Right lobe of liver (tissue), 6 donors: ENCODE measurements around the gene UTS2R. TPM values are rescaled to one million over a fixed set of nuclear protein-coding genes. Genes with fewer than 3 reads are reported as not detected.

ENCODE experiments used
- ATAC-seq, 4 donors: fragments of 200-7000 bp; cut with Tn5 transposase; one replicate each; pipeline ENCODE4 v1.9.1; 2020; ENCODE audit warnings: mild to moderate bottlenecking in 4 of 4, moderate library complexity in 4 of 4
- DNase-seq, 3 donors: peaks; one replicate each; pipeline ENCODE4 v3.0.0-alpha.2; 2020
- H3K27ac ChIP-seq, 3 donors: fragments of 200-600 bp; one replicate each; pipeline ENCODE4 v1.8.0; 2022
- H3K27me3 ChIP-seq, 2 donors: fragments of 200-600 bp; one replicate each; pipeline ENCODE4 v1.8.0; 2022
- H3K36me3 ChIP-seq, 4 donors: fragments of 200-600 bp; sonication (generic) in 1 of 4; one replicate each; pipeline versions ENCODE4 v1.5.1 to v1.8.0; 2017 to 2022; ENCODE audit warnings: control low read depth in 1 of 4
- H3K4me1 ChIP-seq, 4 donors: fragments of 200-600 bp; sonication (generic) in 1 of 4; one replicate each; pipeline versions ENCODE4 v1.5.1 to v1.8.0; 2017 to 2022; ENCODE audit warnings: control low read depth in 1 of 4
- H3K4me3 ChIP-seq, 3 donors: fragments of 200-600 bp; one replicate each; pipeline ENCODE4 v1.8.0; 2022
- H3K9me3 ChIP-seq, 4 donors: fragments of 200-600 bp; sonication (generic) in 1 of 4; one replicate each; pipeline versions ENCODE4 v1.5.1 to v1.8.0; 2017 to 2022; ENCODE audit warnings: control low read depth in 1 of 4
- POLR2A ChIP-seq: fragments of 450-650 bp; IDR thresholded peaks from one replicate; pipeline ENCODE4 v1.6.1; 2017; ENCODE audit warnings: antibody characterized with exemption, mild to moderate bottlenecking
- WGBS: methylation state at CpG from one replicate; pipeline ENCODE4 v1.1.6; 2018; ENCODE audit warnings: low coverage, low lambda C conversion rate; ENCODE audit not compliant: insufficient coverage; ENCODE audit errors: missing lambda C conversion rate; 5-methylcytosine and 5-hydroxymethylcytosine counted together
- intact Hi-C, 2 donors: fragments of 100-400 bp; cut with DNase I; formaldehyde crosslinking; loops; one replicate each; pipeline versions ENCODE4 v1.11.2 to v1.14.1; 2022
- total RNA-seq, 6 experiments: library from RNA; depleted of rRNA in 2 of 6; stranded (reverse); fragments of >200 nt in 2 of 6; fragmentation: NEBNext Ultra II Directional in 3 of 6; extraction: Animal tissue kit (Norgen Biotek cat#: 25700) in 3 of 6; gene quantifications; one replicate each; pipeline versions ENCODE4 v1.1.0 to v1.2.4, GENCODE V29; 2016 to 2023
- TF ChIP-seq, protein P1 (sequence below), 4 donors: fragments of 200-600 bp in 3 of 4; fragments of 450-650 bp in 1 of 4; IDR thresholded peaks; one replicate each; pipeline versions ENCODE4 v1.5.1 to v1.8.0; 2016 to 2022; ENCODE audit warnings: antibody characterized with exemption in 4 of 4, mild to moderate bottlenecking in 2 of 4
- donor health status: DM: no; HTN: yes; CAD: no.
- donor health status: DM: no; HTN: no; CAD: no.
- donor health status: DM: no; HTN: no; CAD: no.
- donor health status: DM: no; HTN: yes; CAD: no.
- donor health status: DM: no; HTN: yes; CAD: no.

UTS2R gene
- total RNA-seq, 6 experiments from 2014 or later: not detected

DNA sequence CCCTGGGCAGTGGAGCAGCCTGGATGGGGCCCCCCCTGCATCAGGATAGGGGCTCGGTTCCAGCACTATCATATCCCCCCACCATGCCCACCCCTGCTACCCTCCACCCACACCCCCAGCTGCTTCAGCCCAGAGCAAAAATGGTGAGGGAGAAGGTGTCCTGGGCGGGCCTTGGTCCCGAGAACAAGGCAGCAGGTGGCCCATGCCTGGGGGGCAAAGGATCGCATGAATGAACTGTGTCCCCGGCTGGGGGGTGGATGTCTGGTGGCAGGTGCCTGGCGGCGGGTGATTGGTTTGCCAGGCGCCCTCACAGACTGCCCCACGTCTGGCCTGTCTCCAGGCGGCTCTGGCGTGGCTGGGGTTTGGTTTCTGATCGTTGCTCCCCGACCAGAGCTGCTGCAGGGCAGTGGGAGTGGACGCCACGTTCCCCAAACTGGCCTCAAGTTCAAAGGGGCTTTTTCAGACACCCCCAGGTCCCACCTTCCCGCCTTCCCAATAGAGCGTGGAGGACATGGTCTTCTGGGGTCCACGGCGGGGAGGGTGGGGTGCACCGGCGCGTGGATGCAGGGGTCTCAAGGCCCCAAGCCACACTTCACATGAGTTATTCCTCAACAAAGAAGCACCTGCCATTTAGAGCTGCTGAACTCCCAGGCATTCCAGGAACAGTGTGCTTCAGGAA is 12.6 kb downstream of the UTS2R start:
- DNase-seq (peak in 1 of 3 donors; percentile 44), ATAC-seq (peak in 1 of 4 donors; percentile 3)
- intact Hi-C loops: no loop called here
- no peaks in the 10 kb centered on the region for H3K27me3 ChIP-seq
- H3K4me1 ChIP-seq: peaks cover 0 to 19% (median 6%) of the 10 kb centered on the region in 4 donors
- WGBS: 26% methylated on average over 3 of the region's 22 CpGs
- no peaks in the 10 kb centered on the region for H3K9me3 ChIP-seq
- H3K4me3 ChIP-seq: no peak overlapping the region
- H3K27ac ChIP-seq: peak overlapping the region in 2 of 3 donors; percentile 16 to 66
- H3K36me3 ChIP-seq: no peaks in the 10 kb centered on the region
- TF ChIP-seq, protein P1, sequence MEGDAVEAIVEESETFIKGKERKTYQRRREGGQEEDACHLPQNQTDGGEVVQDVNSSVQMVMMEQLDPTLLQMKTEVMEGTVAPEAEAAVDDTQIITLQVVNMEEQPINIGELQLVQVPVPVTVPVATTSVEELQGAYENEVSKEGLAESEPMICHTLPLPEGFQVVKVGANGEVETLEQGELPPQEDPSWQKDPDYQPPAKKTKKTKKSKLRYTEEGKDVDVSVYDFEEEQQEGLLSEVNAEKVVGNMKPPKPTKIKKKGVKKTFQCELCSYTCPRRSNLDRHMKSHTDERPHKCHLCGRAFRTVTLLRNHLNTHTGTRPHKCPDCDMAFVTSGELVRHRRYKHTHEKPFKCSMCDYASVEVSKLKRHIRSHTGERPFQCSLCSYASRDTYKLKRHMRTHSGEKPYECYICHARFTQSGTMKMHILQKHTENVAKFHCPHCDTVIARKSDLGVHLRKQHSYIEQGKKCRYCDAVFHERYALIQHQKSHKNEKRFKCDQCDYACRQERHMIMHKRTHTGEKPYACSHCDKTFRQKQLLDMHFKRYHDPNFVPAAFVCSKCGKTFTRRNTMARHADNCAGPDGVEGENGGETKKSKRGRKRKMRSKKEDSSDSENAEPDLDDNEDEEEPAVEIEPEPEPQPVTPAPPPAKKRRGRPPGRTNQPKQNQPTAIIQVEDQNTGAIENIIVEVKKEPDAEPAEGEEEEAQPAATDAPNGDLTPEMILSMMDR (IDR thresholded peaks at IDR 0.05): no peak
- no peak for TF ChIP-seq POLR2A

DNA sequence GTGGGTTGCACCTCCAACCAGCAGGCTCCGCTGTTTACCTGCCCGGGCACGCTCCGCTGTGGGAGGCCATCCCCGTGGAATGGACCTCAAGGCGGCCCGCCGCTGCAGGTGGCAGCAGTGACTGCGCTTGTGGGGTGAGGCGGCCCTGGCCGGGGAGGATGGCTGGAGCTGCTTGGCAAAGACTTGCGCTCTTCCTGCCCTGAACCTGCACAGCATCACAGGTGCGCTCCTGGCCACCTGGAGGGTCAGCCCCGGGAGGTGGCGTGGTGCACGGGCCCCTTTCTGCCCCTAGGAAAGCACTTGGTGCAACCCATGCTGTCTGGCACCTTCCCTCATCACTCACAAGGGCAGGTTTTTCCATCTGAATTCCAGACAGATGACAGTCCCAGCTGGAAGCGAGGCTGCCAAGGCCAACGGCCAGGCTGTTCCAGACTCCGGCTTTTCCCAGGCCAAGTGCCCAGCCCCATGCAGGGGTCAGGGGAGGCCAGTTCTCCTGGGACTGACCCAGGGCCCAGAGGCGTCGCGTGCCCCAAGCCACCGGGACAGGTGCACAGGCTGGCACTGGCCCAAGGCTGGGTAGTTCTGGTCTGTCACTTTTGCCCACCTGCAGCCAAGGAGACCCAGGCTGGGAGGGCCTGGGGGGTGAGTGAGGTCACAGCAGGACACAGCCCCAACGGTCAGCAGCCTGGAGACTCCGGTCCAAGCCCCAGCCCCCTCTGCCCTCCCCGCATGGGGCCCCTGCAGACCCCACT is 13.3 kb downstream of the UTS2R start:
- TF ChIP-seq, protein P1 (IDR thresholded peaks at IDR 0.05): peak in 3 of 4 donors; percentile 24 to 35 (median 30)
- no peak for TF ChIP-seq POLR2A
- no peaks in the 10 kb centered on the region for H3K36me3 ChIP-seq
- peak overlapping the region in 2 of 3 donors; percentile 16 to 66 for H3K27ac ChIP-seq
- H3K27me3 ChIP-seq: no peaks in the 10 kb centered on the region
- no peak overlapping the region for H3K4me3 ChIP-seq
- H3K9me3 ChIP-seq: no peaks in the 10 kb centered on the region
- H3K4me1 ChIP-seq: peaks cover 0 to 19% (median 6%) of the 10 kb centered on the region in 4 donors
- 23% methylated on average over 6 of the region's 26 CpGs for WGBS
- intact Hi-C loops: no loop called here
- DNase-seq (peak; percentile 83 to 91 (median 90)), ATAC-seq (peak; percentile 84 to 92 (median 90))

GRCh38 chr17:82385559-82386254 is 14.1 kb downstream of the UTS2R start:
- Histone ChIP-seq H3K36me3 (no peaks in the 10 kb centered on the region), H3K9me3 (no peaks in the 10 kb centered on the region), H3K4me1 (peaks cover 0 to 19% (median 6%) of the 10 kb centered on the region in 4 donors), H3K27ac (no peak overlapping the region), H3K4me3 (no peak overlapping the region), H3K27me3 (no peaks in the 10 kb centered on the region)
- TF ChIP-seq, protein P1 (IDR thresholded peaks at IDR 0.05): no peak
- no peak for TF ChIP-seq POLR2A
- intact Hi-C loops: no loop called here
- peak in 1 of 4 donors; percentile 2 for ATAC-seq
- DNase-seq: peak in 1 of 3 donors; percentile 54
- WGBS: 47% methylated on average over 9 of the region's 26 CpGs

- 85% methylated on average over 4 of the region's 17 CpGs for WGBS
- TF ChIP-seq, protein P1 (IDR thresholded peaks at IDR 0.05): no peak
- no peak for TF ChIP-seq POLR2A
- no peak for ATAC-seq
- Histone ChIP-seq H3K9me3 (no peaks in the 10 kb centered on the region), H3K27me3 (no peaks in the 10 kb centered on the region), H3K4me1 (peaks cover 0 to 19% (median 6%) of the 10 kb centered on the region in 4 donors), H3K36me3 (no peaks in the 10 kb centered on the region), H3K4me3 (no peak overlapping the region), H3K27ac (no peak overlapping the region)
- no peak for DNase-seq
- intact Hi-C loops: no loop called here
Observed at GRCh38 chr17:82386255-82386831, 14.8 kb downstream of the UTS2R start.
